HUES48 (cell line): Measurements from ENCODE around the gene AHNAK.
"Not testable (repeated sequence)": the region's sequence is repeated elsewhere in the genome, so short reads cannot be mapped to it uniquely, and the experiment has no call there.

Experiments used
- H3K27ac ChIP-seq: one replicate; pipeline ENCODE4 v1.7.0; 2013; ENCODE audit warnings: low read depth, low read length, inconsistent platforms
- H3K27me3 ChIP-seq: 2 replicates; pipeline ENCODE4 v1.6.1; 2013; ENCODE audit warnings: mild to moderate bottlenecking, low read length; ENCODE audit not compliant: control insufficient read depth, insufficient read depth
- H3K36me3 ChIP-seq: 2 replicates; pipeline ENCODE4 v1.6.1; 2013; ENCODE audit warnings: low read length; ENCODE audit not compliant: control insufficient read depth, insufficient read depth
- H3K4me1 ChIP-seq: 2 replicates; pipeline ENCODE4 v1.6.1; 2013; ENCODE audit warnings: mild to moderate bottlenecking, low read length; ENCODE audit not compliant: control insufficient read depth, insufficient read depth
- H3K4me3 ChIP-seq: 2 replicates; pipeline ENCODE4 v1.5.1; 2013; ENCODE audit warnings: mild to moderate bottlenecking, low read depth, low read length
- H3K9ac ChIP-seq: 2 replicates; pipeline ENCODE4 v1.6.1; 2013; ENCODE audit warnings: mild to moderate bottlenecking, low read depth, low read length, moderate library complexity
- H3K9me3 ChIP-seq: 2 replicates; pipeline ENCODE4 v1.6.1; 2013; ENCODE audit warnings: low read length; ENCODE audit not compliant: control insufficient read depth, insufficient read depth

Gene AHNAK

GRCh38 chr11:62570903-62571302, 24.3 kb upstream of the AHNAK start:
- H3K9me3 ChIP-seq, H3K4me3 ChIP-seq, H3K27ac ChIP-seq, H3K27me3 ChIP-seq, H3K9ac ChIP-seq: not testable (repeated sequence)
- H3K4me1 ChIP-seq = peaks cover 16% of the 10 kb centered on the region
- peaks cover 68% of the 10 kb centered on the region for H3K36me3 ChIP-seq

- no peak overlapping the region for H3K9ac ChIP-seq
- H3K27me3 ChIP-seq = no peaks in the 10 kb centered on the region
- H3K9me3 ChIP-seq = no peaks in the 10 kb centered on the region
- H3K27ac ChIP-seq = no peak overlapping the region
- H3K4me3 ChIP-seq = no peak overlapping the region
- H3K4me1 ChIP-seq = peaks cover 10% of the 10 kb centered on the region
- H3K36me3 ChIP-seq = peaks cover 80% of the 10 kb centered on the region
Measured at GRCh38 chr11:62569611-62570010, 23.0 kb upstream of the AHNAK start.

GRCh38 chr11:62567018-62567633, 20.5 kb upstream of the AHNAK start:
- Histone ChIP-seq H3K9me3 (no peaks in the 10 kb centered on the region), H3K4me3 (no peak overlapping the region), H3K27ac (no peak overlapping the region), H3K9ac (no peak overlapping the region), H3K27me3 (no peaks in the 10 kb centered on the region), H3K4me1 (peaks cover 9% of the 10 kb centered on the region; the same call in 1 of the 2 replicates), H3K36me3 (peaks cover 93% of the 10 kb centered on the region)

- H3K36me3 ChIP-seq = peaks cover 86% of the 10 kb centered on the region
- H3K27me3 ChIP-seq = no peaks in the 10 kb centered on the region
- H3K27ac ChIP-seq = no peak overlapping the region
- H3K9ac ChIP-seq = no peak overlapping the region
- H3K9me3 ChIP-seq = no peaks in the 10 kb centered on the region
- peaks cover 9% of the 10 kb centered on the region; the same call in 1 of the 2 replicates for H3K4me1 ChIP-seq
- H3K4me3 ChIP-seq = no peak overlapping the region
Measured at GRCh38 chr11:62566247-62566646, 19.6 kb upstream of the AHNAK start.

- H3K9me3 ChIP-seq = no peaks in the 10 kb centered on the region
- no peak overlapping the region for H3K9ac ChIP-seq
- no peaks in the 10 kb centered on the region for H3K27me3 ChIP-seq
- no peak overlapping the region for H3K4me3 ChIP-seq
- peaks cover 82% of the 10 kb centered on the region for H3K36me3 ChIP-seq
- no peak overlapping the region for H3K27ac ChIP-seq
- peaks cover 17% of the 10 kb centered on the region for H3K4me1 ChIP-seq
Measured at GRCh38 chr11:62565100-62565802, 18.6 kb upstream of the AHNAK start.

- not testable (repeated sequence) for H3K9ac ChIP-seq, H3K27me3 ChIP-seq, H3K9me3 ChIP-seq
- Histone ChIP-seq H3K4me1 (peaks cover 38% of the 10 kb centered on the region), H3K4me3 (peak overlapping the region; percentile 44), H3K27ac (peak overlapping the region; percentile 88), H3K36me3 (peaks cover 84% of the 10 kb centered on the region)
Measured at GRCh38 chr11:62561677-62562230, 15.1 kb upstream of the AHNAK start.

GRCh38 chr11:62560566-62561103, 14.0 kb upstream of the AHNAK start:
- no peaks in the 10 kb centered on the region for H3K27me3 ChIP-seq
- peaks cover 74% of the 10 kb centered on the region for H3K36me3 ChIP-seq
- H3K9ac ChIP-seq = 0 out of 2 replicates have a peak overlapping the region, but pooled peaks have one; percentile 3
- H3K9me3 ChIP-seq = no peaks in the 10 kb centered on the region
- peaks cover 48% of the 10 kb centered on the region for H3K4me1 ChIP-seq
- peak overlapping the region; percentile 88 for H3K27ac ChIP-seq
- H3K4me3 ChIP-seq = peak overlapping the region; percentile 26; the same call in 1 of the 2 replicates

- Histone ChIP-seq H3K27ac (peak overlapping the region; percentile 86), H3K4me1 (peaks cover 49% of the 10 kb centered on the region), H3K9ac (peak overlapping the region; percentile 3; the same call in 1 of the 2 replicates), H3K36me3 (peaks cover 64% of the 10 kb centered on the region)
- not testable (repeated sequence) for H3K4me3 ChIP-seq, H3K9me3 ChIP-seq, H3K27me3 ChIP-seq
Measured at GRCh38 chr11:62559626-62560025, 13.0 kb upstream of the AHNAK start.

- Histone ChIP-seq H3K36me3 (peaks cover 63% of the 10 kb centered on the region), H3K27me3 (no peaks in the 10 kb centered on the region), H3K4me1 (peaks cover 50% of the 10 kb centered on the region), H3K4me3 (no peak overlapping the region), H3K9ac (no peak overlapping the region), H3K9me3 (no peaks in the 10 kb centered on the region), H3K27ac (peak overlapping the region; percentile 86)
Measured at GRCh38 chr11:62559204-62559603, 12.6 kb upstream of the AHNAK start.

- Histone ChIP-seq H3K9ac (no peak overlapping the region), H3K36me3 (peaks cover 59% of the 10 kb centered on the region), H3K9me3 (no peaks in the 10 kb centered on the region), H3K27me3 (no peaks in the 10 kb centered on the region), H3K4me3 (no peak overlapping the region), H3K4me1 (peaks cover 56% of the 10 kb centered on the region), H3K27ac (peak overlapping the region; percentile 2)
Measured at GRCh38 chr11:62558669-62559068, 12.1 kb upstream of the AHNAK start.
